Stimulated activated CD4-positive, alpha-beta T cell treated with anti-CD3 and anti-CD28 coated beads, TNF-alpha, amount 100 ng/mL, for 1 hour (primary cell): ENCODE measurements around the gene PTPN14.

Experiments
- DNase-seq, 3 donors: peaks; one replicate each; pipeline ENCODE4 v3.0.0-alpha.2; 2020; ENCODE audit warnings: low read depth in 3 of 3, low spot score in 1 of 3

Gene PTPN14

GRCh38 chr1:214569357-214570004 lies 18.1 kb upstream of the PTPN14 start:
- DNase-seq = no peak

- DNase-seq = no peak
Measured at GRCh38 chr1:214568328-214568727, 16.9 kb upstream of the PTPN14 start.

GRCh38 chr1:214567481-214567980 lies 16.1 kb upstream of the PTPN14 start:
- no peak for DNase-seq

GRCh38 chr1:214566158-214567104 lies 15.0 kb upstream of the PTPN14 start:
- DNase-seq = no peak

- no peak for DNase-seq
Measured at GRCh38 chr1:214565310-214565709, 13.9 kb upstream of the PTPN14 start.

GRCh38 chr1:214563881-214564280 lies 12.5 kb upstream of the PTPN14 start:
- no peak for DNase-seq

- no peak for DNase-seq
Measured at GRCh38 chr1:214557952-214558735, 6.7 kb upstream of the PTPN14 start.

- DNase-seq = no peak
Measured at GRCh38 chr1:214553142-214553710, 1.8 kb upstream of the PTPN14 start.

GRCh38 chr1:214552174-214552608 lies 789 bp upstream of the PTPN14 start:
- no peak for DNase-seq

- no peak for DNase-seq
Measured at GRCh38 chr1:214550857-214551435, 456 bp downstream of the PTPN14 start.

GRCh38 chr1:214550013-214550856 lies 1.2 kb downstream of the PTPN14 start:
- no peak for DNase-seq

GRCh38 chr1:214549604-214550003 lies 1.8 kb downstream of the PTPN14 start:
- DNase-seq = no peak

- DNase-seq = no peak
Measured at GRCh38 chr1:214548988-214549387, 2.4 kb downstream of the PTPN14 start.

GRCh38 chr1:214548271-214548670 lies 3.1 kb downstream of the PTPN14 start:
- no peak for DNase-seq

- no peak for DNase-seq
Measured at GRCh38 chr1:214547747-214548146, 3.7 kb downstream of the PTPN14 start.

GRCh38 chr1:214546886-214547641 lies 4.3 kb downstream of the PTPN14 start:
- DNase-seq = no peak

GRCh38 chr1:214546084-214546483 lies 5.3 kb downstream of the PTPN14 start:
- no peak for DNase-seq

GRCh38 chr1:214545293-214545692 lies 6.1 kb downstream of the PTPN14 start:
- no peak for DNase-seq

- DNase-seq = no peak
Measured at GRCh38 chr1:214544791-214545190, 6.6 kb downstream of the PTPN14 start.
